ENCODE data around the gene AKT1S1. TPM values are rescaled to one million over a fixed set of nuclear protein-coding genes. Genes with fewer than 3 reads are reported as not detected.

Gene AKT1S1
- total RNA-seq, 1 experiment from 2014 or later: 70.6 TPM

GRCh38 chr19:49907745-49908446, 30.7 kb upstream of the AKT1S1 start:
- ChIA-PET CTCF (no interaction called here), POLR2A (no interaction called here), RAD21 (ENCODE audit: low non-redundant PET in 1 of 2, low total read pairs in 2 of 2, uncharacterized antibody in 2 of 2, unreplicated experiment in 2 of 2) (no interaction called here)
- peaks cover 36% of the 10 kb centered on the region for H3K79me2 ChIP-seq (ENCODE audit: insufficient read depth, low read length)
- peaks cover 20 to 38% of the 10 kb centered on the region in 2 experiments for H3K36me3 ChIP-seq (ENCODE audit: control insufficient read depth in 1 of 2, insufficient read depth in 2 of 2, low read length in 2 of 2)
- H3K27ac ChIP-seq (ENCODE audit: low read depth, low read length): no peak overlapping the region
- no peaks in the 10 kb centered on the region for H3K27me3 ChIP-seq (ENCODE audit: insufficient read depth, low read length)
- intact Hi-C loops (cut with micrococcal nuclease): no loop called here
- no peaks in the 10 kb centered on the region for H3K4me1 ChIP-seq (ENCODE audit: control insufficient read depth in 1 of 2, insufficient read depth in 2 of 2, low read length in 2 of 2)
- no peaks in the 10 kb centered on the region for H3K9me3 ChIP-seq (ENCODE audit: control insufficient read depth in 1 of 2, insufficient read depth in 1 of 2, low read depth in 1 of 2, low read length in 2 of 2)
- ATAC-seq: no peak
- no TSS peak for BruUV-seq (replicated peaks)
- no peaks in the 10 kb centered on the region for H3K9me2 ChIP-seq (ENCODE audit: insufficient read depth)
- no peak overlapping the region for H3K4me3 ChIP-seq (replicated peaks in 1 of 2; ENCODE audit: low read depth in 1 of 2, low read length in 2 of 2)
- H2AFZ ChIP-seq (ENCODE audit: low read depth, low read length, poor library complexity, severe bottlenecking): no peak overlapping the region
- H3K9ac ChIP-seq (ENCODE audit: low read length): no peak overlapping the region
- no peak overlapping the region for H3K4me2 ChIP-seq (ENCODE audit: low read length)
- no peak for DNase-seq (ENCODE audit: low read depth, low spot score)
- no peak for TF ChIP-seq CBX3 (IDR thresholded peaks at IDR 0.05; ENCODE audit: low read depth)
- no peak for TF ChIP-seq TCF7L2 (IDR thresholded peaks at IDR 0.05; ENCODE audit: borderline replicate concordance, extremely low read depth, insufficient read depth, insufficient read length)
- TF ChIP-seq MAX (IDR thresholded peaks at IDR 0.05): no peak
- TF ChIP-seq YY1 (IDR thresholded peaks at IDR 0.05; ENCODE audit: extremely low read depth, insufficient replicate concordance, low read depth, low read length): no peak
- TF ChIP-seq EZH2phosphoT487 (IDR thresholded peaks at IDR 0.05; ENCODE audit: borderline replicate concordance): no peak
- TF ChIP-seq ATF3 (IDR thresholded peaks at IDR 0.05): no peak
- no peaks in the 10 kb centered on the region for H4K20me1 ChIP-seq (ENCODE audit: insufficient read depth)

- Histone ChIP-seq H3K9me2 (ENCODE audit: insufficient read depth) (no peaks in the 10 kb centered on the region), H3K27me3 (ENCODE audit: insufficient read depth, low read length) (no peaks in the 10 kb centered on the region), H3K79me2 (ENCODE audit: insufficient read depth, low read length) (peaks cover 29% of the 10 kb centered on the region), H2AFZ (ENCODE audit: low read depth, low read length, poor library complexity, severe bottlenecking) (no peak overlapping the region), H3K9ac (ENCODE audit: low read length) (no peak overlapping the region), H3K4me2 (ENCODE audit: low read length) (no peak overlapping the region), H3K9me3 (ENCODE audit: control insufficient read depth in 1 of 2, insufficient read depth in 1 of 2, low read depth in 1 of 2, low read length in 2 of 2) (no peaks in the 10 kb centered on the region), H3K36me3 (ENCODE audit: control insufficient read depth in 1 of 2, insufficient read depth in 2 of 2, low read length in 2 of 2) (peaks cover 14 to 32% of the 10 kb centered on the region in 2 experiments; a peak in 3 of 4 replicates), H4K20me1 (ENCODE audit: insufficient read depth) (no peaks in the 10 kb centered on the region), H3K4me1 (ENCODE audit: control insufficient read depth in 1 of 2, insufficient read depth in 2 of 2, low read length in 2 of 2) (no peaks in the 10 kb centered on the region), H3K27ac (ENCODE audit: low read depth, low read length) (no peak overlapping the region), H3K4me3 (replicated peaks in 1 of 2; ENCODE audit: low read depth in 1 of 2, low read length in 2 of 2) (no peak overlapping the region)
- ChIA-PET POLR2A (interaction anchor here (0.7 kb wide), 2 partner anchors 20 to 52 kb away, joined by 3 to 4 read pairs; no protein-coding TSS in a partner anchor), RAD21 (ENCODE audit: low non-redundant PET in 1 of 2, low total read pairs in 2 of 2, uncharacterized antibody in 2 of 2, unreplicated experiment in 2 of 2) (no interaction called here), CTCF (no interaction called here)
- intact Hi-C loops (cut with micrococcal nuclease): no loop called here
- TF ChIP-seq ZNF274 (IDR thresholded peaks at IDR 0.05; ENCODE audit: low read depth, low read length): no peak
- no peak for ATAC-seq
- DNase-seq (ENCODE audit: low read depth, low spot score): no peak
- BruUV-seq (replicated peaks): TSS peak; percentile 59
These were observed 29.9 kb upstream of the AKT1S1 start for GRCh38 chr19:49906879-49907564.
